GM13977 (cell line): ENCODE measurements around the gene RBM38.
"Not testable (repeated sequence)": the region's sequence is repeated elsewhere in the genome, so short reads cannot be mapped to it uniquely, and the experiment has no call there.

Experiments used
- DNase-seq: peaks from one replicate; pipeline ENCODE4 v3.0.0; 2012; ENCODE audit warnings: low spot score
- CTCF ChIP-seq: IDR thresholded peaks from 2 replicates; pipeline ENCODE4 v1.5.1; 2012; ENCODE audit warnings: mild to moderate bottlenecking, control low read depth; ENCODE audit not compliant: insufficient read depth; ENCODE audit errors: extremely low read depth, missing control alignments
- in situ Hi-C: fragments of 300-500 bp; cut with MboI; formaldehyde crosslinking; loops from one replicate; pipeline ENCODE4 v1.12.0; 2022; ENCODE audit warnings: low sequenced_read_pairs, low pct_unique_long_range_greater_than_20kb, mixed read lengths, inconsistent platforms; ENCODE audit not compliant: unreplicated experiment

Gene RBM38

GRCh38 chr20:57390604-57391438 is at the start of gene RBM38:
Gene RBM38 (plus strand): TSS chr20:57391396. CDS start chr20:57391582, 186 bp downstream.
- TF ChIP-seq CTCF = no peak
- peak; percentile 98 for DNase-seq
- in situ Hi-C loops = loop anchor here (25.0 kb wide), 1 partner anchor 821 kb away; no protein-coding TSS in a partner anchor

GRCh38 chr20:57341663-57342062 is 49.5 kb upstream of the RBM38 start:
- no peak for TF ChIP-seq CTCF
- in situ Hi-C loops = no loop called here
- no peak for DNase-seq

GRCh38 chr20:57342829-57343228 is 48.4 kb upstream of the RBM38 start:
- DNase-seq = no peak
- in situ Hi-C loops = no loop called here
- TF ChIP-seq CTCF = no peak

GRCh38 chr20:57346477-57346876 is 44.7 kb upstream of the RBM38 start:
- DNase-seq = peak; percentile 48
- in situ Hi-C loops = no loop called here
- TF ChIP-seq CTCF = peak; percentile 75

GRCh38 chr20:57347393-57347792 is 43.8 kb upstream of the RBM38 start:
- TF ChIP-seq CTCF = no peak
- no peak for DNase-seq
- in situ Hi-C loops = no loop called here

- in situ Hi-C loops = not testable (repeated sequence)
Measured at GRCh38 chr20:57348200-57348921, 42.8 kb upstream of the RBM38 start.

GRCh38 chr20:57348922-57349574 is 42.1 kb upstream of the RBM38 start:
- in situ Hi-C loops, DNase-seq: not testable (repeated sequence)

More at GRCh38 chr20:57348200-57348921, 42.8 kb upstream of the RBM38 start:
- not testable (repeated sequence) for DNase-seq
